Neural cell (in vitro differentiated cells): Measurements from ENCODE around the gene MYBPHL. TPM values are rescaled to one million over a fixed set of nuclear protein-coding genes. Genes with fewer than 3 reads are reported as not detected.

Experiments
- H2AFZ ChIP-seq: fragments of 200-600, 300-800 bp; sonication (generic), shearing (Covaris generic); 2 replicates; pipeline ENCODE4 v1.6.0; 2014; ENCODE audit warnings: low read depth, mild to moderate bottlenecking, antibody characterized with exemption, low read length, moderate library complexity
- H3F3A ChIP-seq: fragments of 200-600 bp; shearing (Covaris generic); 2 replicates; pipeline ENCODE4 v1.6.1; 2016; ENCODE audit warnings: mild to moderate bottlenecking, moderate library complexity, mixed read lengths, antibody characterized with exemption, low read length; ENCODE audit not compliant: insufficient read depth, poor library complexity, severe bottlenecking
- H3K27ac ChIP-seq: fragments of 200-600, 300-800 bp; sonication (generic), shearing (Covaris generic); 2 replicates; pipeline ENCODE4 v1.5.1; 2014; ENCODE audit warnings: mild to moderate bottlenecking, low read length, moderate library complexity
- H3K27me3 ChIP-seq: fragments of 300-800, 200-600 bp; sonication (generic), shearing (Covaris generic); 2 replicates; pipeline ENCODE4 v1.6.0; 2014; ENCODE audit warnings: mild to moderate bottlenecking, low read depth, low read length, moderate library complexity; ENCODE audit not compliant: insufficient read depth
- H3K36me3 ChIP-seq: fragments of 300-800, 200-600 bp; sonication (generic), shearing (Covaris generic); 2 replicates; pipeline ENCODE4 v1.5.1; 2014; ENCODE audit warnings: mild to moderate bottlenecking, antibody characterized with exemption, low read length, moderate library complexity; ENCODE audit not compliant: insufficient read depth
- H3K4me2 ChIP-seq: fragments of 300-800, 200-600 bp; sonication (generic), shearing (Covaris generic); 2 replicates; pipeline ENCODE4 v1.6.0; 2014; ENCODE audit warnings: mild to moderate bottlenecking, low read length
- H3K4me3 ChIP-seq: fragments of 300-800, 200-600 bp; sonication (generic), shearing (Covaris generic); 2 replicates; pipeline ENCODE4 v1.5.1; 2014; ENCODE audit warnings: mild to moderate bottlenecking, low read length, moderate library complexity
- H3K79me2 ChIP-seq: fragments of 200-600 bp; shearing (Covaris generic); replicated peaks from 2 replicates; pipeline ENCODE4 v1.6.0; 2014; ENCODE audit warnings: mild to moderate bottlenecking, low read length, moderate library complexity; ENCODE audit not compliant: insufficient read depth
- H3K9ac ChIP-seq: fragments of 300-800, 200-600 bp; sonication (generic), shearing (Covaris generic); 2 replicates; pipeline ENCODE4 v1.6.1; 2016; ENCODE audit warnings: mild to moderate bottlenecking, low read length, mixed read lengths
- H3K9me2 ChIP-seq: fragments of 200-600 bp; shearing (Covaris generic); 2 replicates; pipeline ENCODE4 v1.6.1; 2016; ENCODE audit warnings: mild to moderate bottlenecking, low read length, mixed read lengths; ENCODE audit not compliant: insufficient read depth
- H3K9me3 ChIP-seq: fragments of 200-600, 300-800 bp; sonication (generic), shearing (Covaris generic); 2 replicates; pipeline ENCODE4 v1.6.1; 2016; ENCODE audit warnings: mild to moderate bottlenecking, mixed run types, low read length, moderate library complexity, mixed read lengths
- H4K20me1 ChIP-seq: fragments of 200-600 bp; shearing (Covaris generic); 2 replicates; pipeline ENCODE4 v1.6.1; 2016; ENCODE audit warnings: mild to moderate bottlenecking, mixed run types; ENCODE audit not compliant: insufficient read depth
- CTCF ChIP-seq: fragments of 450-650 bp; IDR thresholded peaks from 2 replicates; pipeline ENCODE4 v1.5.1; 2014; ENCODE audit warnings: antibody characterized with exemption, mild to moderate bottlenecking, moderate library complexity; ENCODE audit not compliant: poor library complexity, severe bottlenecking
- EP300 ChIP-seq: fragments of 450-650 bp; conservative IDR thresholded peaks from 2 replicates; pipeline ENCODE4 v1.6.1; 2014; ENCODE audit warnings: antibody characterized with exemption, mild to moderate bottlenecking, moderate library complexity; ENCODE audit not compliant: poor library complexity, severe bottlenecking
- EZH2 ChIP-seq: fragments of 200-600, 300-800 bp; shearing (Covaris generic), sonication (generic); IDR thresholded peaks from 2 replicates; pipeline ENCODE4 v1.6.1; 2014; ENCODE audit warnings: antibody characterized with exemption, low read length, borderline replicate concordance, mild to moderate bottlenecking; ENCODE audit not compliant: insufficient read depth, poor library complexity, severe bottlenecking
- MXI1 ChIP-seq: fragments of 450-650 bp; conservative IDR thresholded peaks from 2 replicates; pipeline ENCODE4 v1.6.1; 2014; ENCODE audit warnings: antibody characterized with exemption, mild to moderate bottlenecking; ENCODE audit not compliant: poor library complexity, severe bottlenecking
- POLR2AphosphoS5 ChIP-seq: IDR thresholded peaks from 2 replicates; pipeline ENCODE4 v1.6.1; 2012
- RAD21 ChIP-seq: fragments of 450-650 bp; conservative IDR thresholded peaks from 2 replicates; pipeline ENCODE4 v1.6.1; 2014; ENCODE audit warnings: antibody characterized with exemption, mild to moderate bottlenecking, moderate library complexity
- REST ChIP-seq: IDR thresholded peaks from 2 replicates; pipeline ENCODE4 v1.6.1; 2012; ENCODE audit warnings: borderline replicate concordance
- SMC3 ChIP-seq: fragments of 450-650 bp; conservative IDR thresholded peaks from 2 replicates; pipeline ENCODE4 v1.6.1; 2014; ENCODE audit warnings: antibody characterized with exemption, mild to moderate bottlenecking, moderate library complexity; ENCODE audit not compliant: poor library complexity
- TAF1 ChIP-seq: IDR thresholded peaks from 2 replicates; pipeline ENCODE4 v1.6.1; 2012; ENCODE audit warnings: low read depth
- polyA plus RNA-seq: library from polyadenylated mRNA; depleted of rRNA; stranded (reverse); fragments of >200 nt; gene quantifications from 2 replicates; pipeline ENCODE4 v1.2.3, GENCODE V29; 2014

Gene MYBPHL
- polyA plus RNA-seq, 1 donor from 2014 or later, result 1.6 TPM

DNA sequence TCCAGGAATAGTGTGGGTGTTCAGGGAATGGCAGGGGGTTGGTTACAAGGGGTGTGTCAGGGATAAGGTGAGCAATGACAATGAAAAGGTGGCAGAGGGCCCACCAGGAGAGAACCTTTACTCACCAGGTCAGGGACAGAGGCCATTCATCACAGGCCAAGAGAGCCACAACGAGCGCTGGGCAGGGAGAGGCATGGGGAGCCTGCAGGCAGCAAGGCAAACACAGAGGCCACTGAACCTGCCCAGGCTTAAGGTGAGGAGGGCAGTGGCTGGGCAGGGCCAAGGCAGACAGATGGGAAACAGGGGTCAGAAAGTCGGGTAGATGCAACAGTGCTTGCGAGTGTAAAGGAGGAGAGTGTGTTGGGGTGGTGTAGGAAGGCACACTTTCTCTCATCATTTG, 28.3 kb upstream of the MYBPHL start:
- Histone ChIP-seq H4K20me1 (no peaks in the 10 kb centered on the region), H3K9ac (no peak overlapping the region), H3K36me3 (peaks cover 22% of the 10 kb centered on the region), H3K4me3 (no peak overlapping the region), H2AFZ (no peak overlapping the region), H3K79me2 (no peaks in the 10 kb centered on the region), H3K9me2 (no peaks in the 10 kb centered on the region), H3F3A (no peaks in the 10 kb centered on the region), H3K27me3 (no peaks in the 10 kb centered on the region), H3K27ac (no peak overlapping the region), H3K9me3 (peaks cover 7% of the 10 kb centered on the region), H3K4me2 (no peak overlapping the region)
- no peak for TF ChIP-seq REST
- TF ChIP-seq MXI1, result no peak
- no peak for TF ChIP-seq POLR2AphosphoS5
- TF ChIP-seq RAD21, result no peak
- TF ChIP-seq TAF1, result no peak
- no peak for TF ChIP-seq EP300
- no peak for TF ChIP-seq CTCF
- no peak for TF ChIP-seq SMC3
- no peak for TF ChIP-seq EZH2

DNA sequence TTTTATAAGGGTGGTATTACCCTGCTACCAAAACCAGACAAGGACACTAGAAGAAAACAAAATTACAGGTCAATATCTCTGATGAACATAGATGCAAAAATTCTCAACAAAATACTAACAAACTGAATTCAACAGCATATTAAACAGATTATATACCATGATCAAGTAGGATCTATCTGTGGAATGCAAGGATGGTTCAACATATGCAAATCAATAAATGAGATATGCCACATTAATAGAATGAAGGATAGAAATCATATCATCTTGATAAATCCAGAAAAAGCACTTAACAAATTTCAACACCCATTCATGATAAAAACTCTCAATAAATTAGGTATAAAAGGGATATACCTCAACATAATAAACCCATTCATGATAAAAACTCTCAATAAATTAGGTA, 24.3 kb upstream of the MYBPHL start:
- Histone ChIP-seq H3K79me2 (no peaks in the 10 kb centered on the region), H3K9me3 (peaks cover 7% of the 10 kb centered on the region), H2AFZ (no peak overlapping the region), H3K4me2 (no peak overlapping the region), H3K27me3 (no peaks in the 10 kb centered on the region), H4K20me1 (no peaks in the 10 kb centered on the region), H3K9ac (no peak overlapping the region), H3K9me2 (no peaks in the 10 kb centered on the region), H3K36me3 (peaks cover 28% of the 10 kb centered on the region), H3K27ac (no peak overlapping the region), H3F3A (no peaks in the 10 kb centered on the region), H3K4me3 (no peak overlapping the region)
- TF ChIP-seq MXI1, result no peak
- no peak for TF ChIP-seq POLR2AphosphoS5
- TF ChIP-seq EP300, result no peak
- no peak for TF ChIP-seq REST
